Activated T-cell treated with anti-CD3 and anti-CD28 coated beads, Interleukin-2, amount 50 U/mL, for 1 hour (primary cell): ENCODE results near the gene SIK3.

ENCODE experiments used
- DNase-seq: peaks from one replicate; pipeline ENCODE4 v3.0.0-alpha.2; 2020

Gene SIK3

GRCh38 chr11:116997071-116997470 lies 101.2 kb downstream of the SIK3 start:
- DNase-seq, result no peak

GRCh38 chr11:116994195-116994594 lies 104.0 kb downstream of the SIK3 start:
- DNase-seq, result no peak

GRCh38 chr11:116993599-116993998 lies 104.6 kb downstream of the SIK3 start:
- DNase-seq, result peak; percentile 42

GRCh38 chr11:116991491-116991890 lies 106.7 kb downstream of the SIK3 start:
- DNase-seq, result no peak

- no peak for DNase-seq
Measured at GRCh38 chr11:116990811-116991210, 107.4 kb downstream of the SIK3 start.

GRCh38 chr11:116990061-116990473 lies 108.2 kb downstream of the SIK3 start:
- no peak for DNase-seq

GRCh38 chr11:116989184-116989583 lies 109.0 kb downstream of the SIK3 start:
- no peak for DNase-seq

GRCh38 chr11:116986521-116987105 lies 111.6 kb downstream of the SIK3 start:
- no peak for DNase-seq

GRCh38 chr11:116984589-116984988 lies 113.6 kb downstream of the SIK3 start:
- DNase-seq, result no peak

GRCh38 chr11:116984186-116984585 lies 114.0 kb downstream of the SIK3 start:
- DNase-seq, result no peak

- no peak for DNase-seq
Measured at GRCh38 chr11:116981266-116981885, 116.9 kb downstream of the SIK3 start.

- no peak for DNase-seq
Measured at GRCh38 chr11:116980136-116980793, 118.0 kb downstream of the SIK3 start.

GRCh38 chr11:116976941-116977570 lies 121.2 kb downstream of the SIK3 start:
- DNase-seq, result no peak

GRCh38 chr11:116975661-116976060 lies 122.6 kb downstream of the SIK3 start:
- no peak for DNase-seq

- DNase-seq, result no peak
Measured at GRCh38 chr11:116973270-116973669, 125.0 kb downstream of the SIK3 start.

- no peak for DNase-seq
Measured at GRCh38 chr11:116972691-116973090, 125.5 kb downstream of the SIK3 start.

- DNase-seq, result no peak
Measured at GRCh38 chr11:116970485-116971292, 127.5 kb downstream of the SIK3 start.

- DNase-seq, result no peak
Measured at GRCh38 chr11:116969694-116970093, 128.5 kb downstream of the SIK3 start.

- no peak for DNase-seq
Measured at GRCh38 chr11:116964269-116964668, 134.0 kb downstream of the SIK3 start.

GRCh38 chr11:116963813-116964212 lies 134.4 kb downstream of the SIK3 start:
- DNase-seq, result no peak

- DNase-seq, result no peak
Measured at GRCh38 chr11:116962108-116962507, 136.1 kb downstream of the SIK3 start.

- no peak for DNase-seq
Measured at GRCh38 chr11:116960930-116961329, 137.3 kb downstream of the SIK3 start.

- no peak for DNase-seq
Measured at GRCh38 chr11:116958246-116958645, 140.0 kb downstream of the SIK3 start.
